Measurements from ENCODE around the gene PMEPA1.

The PMEPA1 gene

GRCh38 chr20:57675773-57676172, 34.0 kb downstream of the PMEPA1 start:
- DNase-seq = no peak

- no peak for DNase-seq
These were observed 36.8 kb downstream of the PMEPA1 start for GRCh38 chr20:57672953-57673575.

GRCh38 chr20:57672164-57672563, 37.7 kb downstream of the PMEPA1 start:
- DNase-seq = no peak

GRCh38 chr20:57671662-57672061, 38.2 kb downstream of the PMEPA1 start:
- no peak for DNase-seq

DNA sequence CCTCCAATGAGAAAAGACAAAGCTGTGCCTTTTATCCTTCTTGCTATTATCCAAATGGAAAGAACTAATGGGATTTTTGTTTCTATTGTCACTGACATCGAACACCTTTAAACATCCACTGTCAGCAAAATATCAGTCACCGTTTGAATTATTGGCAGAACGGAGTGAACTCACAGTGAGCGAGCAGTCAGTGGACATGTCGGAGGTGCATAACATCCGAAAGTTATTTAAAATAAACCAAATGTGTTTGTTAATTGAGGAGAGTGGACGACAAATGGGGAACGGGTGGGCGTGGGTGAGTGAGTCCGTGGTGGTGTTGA, 38.8 kb downstream of the PMEPA1 start:
- DNase-seq = no peak

- no peak for DNase-seq
These were observed 39.3 kb downstream of the PMEPA1 start for GRCh38 chr20:57670288-57671071.

DNA sequence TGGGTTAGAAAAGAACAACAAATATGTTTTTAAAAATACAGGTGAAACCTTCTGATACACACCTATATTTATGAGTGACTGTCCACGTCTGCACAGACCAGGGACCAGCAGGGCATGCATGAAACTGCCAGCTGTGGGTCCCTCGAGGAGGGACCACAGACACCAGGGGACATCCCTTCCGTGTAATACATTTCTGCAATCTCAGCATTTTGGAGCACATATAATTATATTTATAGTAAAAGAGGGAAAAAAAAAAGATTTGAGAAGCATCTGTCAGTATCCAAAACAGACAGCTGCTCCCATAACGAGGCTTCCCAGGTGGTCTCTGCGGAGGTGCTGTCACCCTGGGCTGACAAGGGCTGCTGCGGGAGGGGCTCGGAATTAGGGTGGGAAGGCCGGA, 40.2 kb downstream of the PMEPA1 start:
- DNase-seq = no peak

- DNase-seq = no peak
These were observed 41.7 kb downstream of the PMEPA1 start for GRCh38 chr20:57667924-57668782.

DNA sequence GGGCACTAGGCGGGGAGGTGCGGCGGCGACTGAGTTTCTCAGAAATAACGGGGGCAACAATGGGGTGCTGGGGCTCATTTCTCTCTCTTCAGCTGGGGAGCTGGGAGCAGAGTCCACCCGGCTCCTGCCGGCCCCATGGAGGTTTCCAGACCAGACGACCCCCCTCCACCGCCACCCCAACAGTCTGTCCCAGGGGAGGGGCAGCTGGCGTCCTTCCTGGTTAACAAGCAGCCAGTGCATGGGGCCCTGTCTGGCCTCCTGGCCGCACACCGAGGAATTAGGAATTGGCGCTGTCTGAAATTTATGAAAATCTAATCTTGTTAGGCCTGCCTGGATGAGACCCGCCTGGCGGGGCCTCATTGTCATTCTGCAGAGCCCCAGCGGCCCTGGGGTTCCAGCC, 42.4 kb downstream of the PMEPA1 start:
- no peak for DNase-seq

DNA sequence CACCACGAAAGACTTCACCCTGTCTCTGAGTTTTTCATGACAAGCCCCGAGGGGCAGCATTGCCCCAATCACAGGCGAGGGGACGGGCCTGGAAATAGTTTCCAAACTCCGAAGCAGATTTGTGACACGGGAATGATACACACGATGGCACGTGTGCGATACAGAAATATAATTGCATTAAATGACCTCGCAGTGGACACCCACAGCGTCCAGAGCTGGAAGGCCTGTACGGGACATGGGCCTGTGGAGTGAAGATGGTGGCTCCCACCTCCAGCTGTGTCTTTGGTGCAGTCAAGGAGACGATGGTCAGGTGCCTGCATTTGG, 43.0 kb downstream of the PMEPA1 start:
- DNase-seq = no peak

DNA sequence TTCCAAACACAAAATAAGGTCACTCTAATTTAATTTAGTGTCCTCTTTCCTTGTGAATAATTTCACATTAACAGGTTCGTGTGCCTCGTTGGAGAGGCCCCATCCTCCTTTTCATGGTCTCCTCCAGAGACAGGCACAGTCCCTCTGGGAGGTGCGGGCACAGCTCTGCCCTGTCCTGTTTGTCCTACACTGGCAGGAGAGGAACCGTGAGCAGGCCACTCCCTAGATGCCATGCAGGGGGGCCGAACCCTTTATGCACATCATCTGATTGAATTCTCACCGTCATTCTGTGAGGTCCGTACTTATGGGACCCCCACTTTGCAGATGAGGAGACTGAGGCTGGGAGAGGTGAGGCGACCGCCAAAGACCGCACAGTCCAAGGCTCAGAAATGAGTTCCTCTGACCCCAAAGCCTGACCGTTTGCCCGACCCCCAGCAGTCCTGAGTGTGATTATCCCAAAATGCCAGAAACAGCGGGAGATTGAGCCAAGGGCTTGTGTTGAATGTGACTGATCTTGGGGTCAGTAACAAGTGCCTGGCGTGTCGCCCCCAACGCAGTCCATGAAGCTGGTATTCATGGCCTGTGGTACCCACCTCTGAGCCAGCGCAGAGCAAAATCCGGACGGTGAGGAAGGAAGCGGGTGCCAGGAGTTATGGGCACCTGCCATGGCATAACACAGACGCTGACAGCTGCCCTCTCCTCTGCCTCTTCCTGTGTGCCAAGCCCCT, 43.5 kb downstream of the PMEPA1 start:
- no peak for DNase-seq

- DNase-seq = no peak
These were observed 44.2 kb downstream of the PMEPA1 start for GRCh38 chr20:57665589-57665971.

GRCh38 chr20:57664924-57665588, 44.8 kb downstream of the PMEPA1 start:
- DNase-seq = no peak

DNA sequence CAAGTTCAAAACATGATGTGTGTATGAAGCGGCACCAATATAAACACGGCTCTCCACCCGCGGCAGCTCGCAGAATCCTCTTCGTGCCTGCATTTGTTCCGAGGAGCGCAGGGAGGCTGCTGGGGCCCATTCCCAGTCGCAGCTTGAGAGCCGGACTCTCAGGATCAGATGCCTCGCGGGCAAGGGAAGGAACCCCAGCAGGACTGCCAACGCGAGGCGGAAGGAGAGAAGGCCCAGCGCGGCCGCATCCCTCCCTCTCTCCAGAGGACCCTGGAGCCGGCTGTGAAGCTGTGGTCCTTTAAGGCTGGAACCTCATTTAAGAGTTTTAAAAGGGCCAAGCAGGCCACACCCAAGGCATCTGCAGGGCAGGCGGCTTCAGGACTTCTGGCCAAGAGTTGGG, 45.3 kb downstream of the PMEPA1 start:
- DNase-seq = no peak

GRCh38 chr20:57663681-57664451, 45.9 kb downstream of the PMEPA1 start:
- no peak for DNase-seq

DNA sequence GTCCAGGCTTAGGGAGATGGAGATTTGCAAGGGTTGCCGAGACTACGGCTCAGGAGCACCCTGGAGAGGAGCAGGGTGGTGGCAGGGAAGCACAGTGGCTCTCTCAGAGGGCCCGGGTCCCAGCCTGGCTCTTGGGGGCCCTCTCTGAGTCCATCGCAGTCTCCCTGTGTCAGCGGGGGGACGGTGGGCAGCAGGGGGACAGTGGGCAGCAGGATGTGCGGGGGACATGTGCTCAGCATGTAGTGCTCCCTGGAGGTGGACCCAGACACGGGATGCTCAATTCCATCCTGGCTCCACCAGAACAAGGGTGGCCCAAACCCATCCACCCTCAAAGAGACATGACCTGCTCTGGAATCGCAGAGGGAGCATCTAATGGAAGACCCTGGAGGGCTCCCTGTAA, 46.6 kb downstream of the PMEPA1 start:
- no peak for DNase-seq

- DNase-seq = no peak
These were observed 47.2 kb downstream of the PMEPA1 start for GRCh38 chr20:57662456-57663240.

GRCh38 chr20:57661746-57662455, 47.9 kb downstream of the PMEPA1 start:
- DNase-seq = no peak

GRCh38 chr20:57660922-57661745, 48.7 kb downstream of the PMEPA1 start:
- no peak for DNase-seq
